Erythroblast (primary cell): Measurements from ENCODE around the gene NOL4L.

ENCODE experiments used
- DNase-seq, 2 experiments: peaks; one replicate each; lab custom pipeline; 2025; lab: John Stamatoyannopoulos, UW
- GATA1 ChIP-seq: IDR thresholded peaks from 2 replicates; pipeline ENCODE4 v1.6.1; 2011; ENCODE audit warnings: low read depth, mild to moderate bottlenecking, control low read depth, low read length, moderate library complexity
- POLR2A ChIP-seq: IDR thresholded peaks from 2 replicates; pipeline ENCODE4 v1.6.1; 2011; ENCODE audit warnings: mild to moderate bottlenecking, low read length

The NOL4L gene

GRCh38 chr20:32455901-32456701 is 129.0 kb downstream of the NOL4L start:
- DNase-seq = no peak
- TF ChIP-seq GATA1 (no peak), POLR2A (no peak)

- TF ChIP-seq GATA1 = no peak
- TF ChIP-seq POLR2A = no peak
These were observed 129.8 kb downstream of the NOL4L start for GRCh38 chr20:32455171-32455900.

GRCh38 chr20:32454164-32455145 is 130.7 kb downstream of the NOL4L start:
- TF ChIP-seq GATA1 = no peak
- no peak for TF ChIP-seq POLR2A
- DNase-seq = no peak

More at GRCh38 chr20:32455171-32455900, 129.8 kb downstream of the NOL4L start:
- DNase-seq = no peak

GRCh38 chr20:32453467-32454163 is 131.5 kb downstream of the NOL4L start:
- no peak for TF ChIP-seq GATA1
- TF ChIP-seq POLR2A = no peak
- DNase-seq = no peak

GRCh38 chr20:32452776-32453466 is 132.2 kb downstream of the NOL4L start:
- no peak for DNase-seq
- TF ChIP-seq GATA1 (no peak), POLR2A (no peak)

GRCh38 chr20:32451682-32452461 is 133.3 kb downstream of the NOL4L start:
- TF ChIP-seq GATA1 (no peak), POLR2A (no peak)
- DNase-seq = no peak

- TF ChIP-seq POLR2A (no peak), GATA1 (no peak)
- DNase-seq = no peak
These were observed 133.8 kb downstream of the NOL4L start for GRCh38 chr20:32451340-32451681.

GRCh38 chr20:32450484-32451061 is 134.6 kb downstream of the NOL4L start:
- TF ChIP-seq POLR2A = no peak
- TF ChIP-seq GATA1 = no peak
- DNase-seq = no peak

- DNase-seq = no peak
- no peak for TF ChIP-seq GATA1
- TF ChIP-seq POLR2A = no peak
These were observed 135.2 kb downstream of the NOL4L start for GRCh38 chr20:32449890-32450401.

GRCh38 chr20:32449057-32449889 is 135.9 kb downstream of the NOL4L start:
- TF ChIP-seq GATA1 = no peak
- TF ChIP-seq POLR2A = no peak
- DNase-seq = no peak
